IMR-90 (cell line): ENCODE measurements around the gene PILRA. TPM values are rescaled to one million over a fixed set of nuclear protein-coding genes. Genes with fewer than 3 reads are reported as not detected.

Experiments used
- ATAC-seq: fragments of 200-7000 bp; cut with Tn5 transposase; 2 replicates; pipeline ENCODE4 v1.9.1; 2020; ENCODE audit warnings: low read depth, mild to moderate bottlenecking, moderate library complexity
- BruUV-seq: library from RNA; stranded (reverse); fragments of 400-500 nt; replicated peaks from 2 replicates; lab custom pipeline; 2021; lab: Mats Ljungman, UMichigan
- CTCF ChIA-PET: fragments of 300-600 bp; formaldehyde crosslinking; extraction: SDS; loops from one replicate; lab custom pipeline; 2021; ENCODE audit warnings: antibody characterized with exemption; lab: Yijun Ruan, JAX
- POLR2A ChIA-PET: fragments of 300-600 bp; sonication (Branson Sonifier 250); formaldehyde crosslinking; loops from one replicate; lab custom pipeline; 2022; ENCODE audit warnings: antibody characterized with exemption; ENCODE audit not compliant: unreplicated experiment; lab: Charles Lee
- DNase-seq: peaks from one replicate; pipeline ENCODE4 v3.0.0; 2013
- H2AFZ ChIP-seq: replicated peaks from 2 replicates; pipeline ENCODE3; 2013; ENCODE audit warnings: low read length, mild to moderate bottlenecking; ENCODE audit not compliant: poor library complexity
- H2AK5ac ChIP-seq: 2 replicates; pipeline ENCODE4 v1.6.1; 2013; ENCODE audit warnings: low read depth, low read length, inconsistent platforms
- H2AK9ac ChIP-seq: replicated peaks from 2 replicates; pipeline ENCODE3; 2013; ENCODE audit warnings: mild to moderate bottlenecking, low read depth, low read length, moderate library complexity; ENCODE audit not compliant: poor library complexity
- H2BK120ac ChIP-seq: 2 replicates; pipeline ENCODE4 v1.6.1; 2013; ENCODE audit warnings: low read depth, low read length, inconsistent platforms
- H2BK15ac ChIP-seq: 3 replicates; pipeline ENCODE4 v1.6.1; 2013; ENCODE audit warnings: low read depth, low read length, inconsistent platforms
- H2BK20ac ChIP-seq: 2 replicates; pipeline ENCODE4 v1.6.1; 2013; ENCODE audit warnings: low read depth, mild to moderate bottlenecking, inconsistent platforms, low read length, moderate library complexity
- H2BK5ac ChIP-seq: 2 replicates; pipeline ENCODE4 v1.6.1; 2013; ENCODE audit warnings: mild to moderate bottlenecking, low read depth, low read length, inconsistent platforms; ENCODE audit not compliant: poor library complexity, severe bottlenecking
- H3K14ac ChIP-seq: replicated peaks from 2 replicates; pipeline ENCODE4 v1.6.1; 2013; ENCODE audit warnings: low read depth, low read length, inconsistent platforms
- H3K18ac ChIP-seq: 2 replicates; pipeline ENCODE4 v1.6.1; 2013; ENCODE audit warnings: low read depth, low read length, control low read depth
- H3K23ac ChIP-seq: 2 replicates; pipeline ENCODE4 v1.6.1; 2013; ENCODE audit warnings: low read depth, low read length, inconsistent platforms
- H3K27ac ChIP-seq: 2 replicates; pipeline ENCODE4 v1.5.1; 2013; ENCODE audit warnings: mild to moderate bottlenecking, control low read depth, low read length; ENCODE audit not compliant: insufficient read depth
- H3K27me3 ChIP-seq: 2 replicates; pipeline ENCODE4 v1.6.1; 2013; ENCODE audit warnings: low read length; ENCODE audit not compliant: control insufficient read depth, insufficient read depth
- H3K36me3 ChIP-seq: 2 replicates; pipeline ENCODE4 v1.6.1; 2013; ENCODE audit warnings: low read length, mixed read lengths; ENCODE audit not compliant: control insufficient read depth, insufficient read depth
- H3K4ac ChIP-seq: 2 replicates; pipeline ENCODE4 v1.6.1; 2013; ENCODE audit warnings: low read depth, low read length, inconsistent platforms
- H3K4me1 ChIP-seq: 2 replicates; pipeline ENCODE4 v1.6.1; 2013; ENCODE audit warnings: low read length, mixed read lengths; ENCODE audit not compliant: control insufficient read depth, insufficient read depth
- H3K4me2 ChIP-seq: 2 replicates; pipeline ENCODE4 v1.6.1; 2013; ENCODE audit warnings: low read depth, mild to moderate bottlenecking, control low read depth, low read length, moderate library complexity
- H3K4me3 ChIP-seq: 2 replicates; pipeline ENCODE4 v1.5.1; 2013; ENCODE audit warnings: low read depth, mild to moderate bottlenecking, control low read depth, low read length, moderate library complexity; ENCODE audit not compliant: insufficient read depth
- H3K56ac ChIP-seq: 2 replicates; pipeline ENCODE4 v1.6.1; 2013; ENCODE audit warnings: low read length, inconsistent platforms; ENCODE audit not compliant: insufficient read depth; ENCODE audit errors: extremely low read depth
- H3K79me1 ChIP-seq, 2 experiments: 2 replicates each; pipeline ENCODE4 v1.6.1; 2013; ENCODE audit warnings: low read length in 2 of 2, inconsistent platforms in 1 of 2, low read depth in 1 of 2
- H3K9ac ChIP-seq: 2 replicates; pipeline ENCODE4 v1.6.1; 2013; ENCODE audit warnings: low read depth, low read length, control low read depth
- H3K9me1 ChIP-seq: 2 replicates; pipeline ENCODE4 v1.6.1; 2013; ENCODE audit warnings: low read length, inconsistent platforms; ENCODE audit not compliant: insufficient read depth
- H3K9me3 ChIP-seq: 2 replicates; pipeline ENCODE4 v1.6.1; 2013; ENCODE audit warnings: low read length; ENCODE audit not compliant: control insufficient read depth, insufficient read depth
- H4K20me1 ChIP-seq: 2 replicates; pipeline ENCODE4 v1.6.1; 2013; ENCODE audit warnings: low read length, inconsistent platforms; ENCODE audit not compliant: insufficient read depth
- H4K5ac ChIP-seq: 2 replicates; pipeline ENCODE4 v1.6.1; 2013; ENCODE audit warnings: mild to moderate bottlenecking, low read depth, low read length, control low read depth
- H4K8ac ChIP-seq, 2 experiments: 2 replicates each; pipeline ENCODE4 v1.6.1; 2013; ENCODE audit warnings: low read depth in 2 of 2, low read length in 2 of 2, control low read depth in 1 of 2, inconsistent platforms in 1 of 2
- H4K91ac ChIP-seq: 2 replicates; pipeline ENCODE4 v1.6.1; 2013; ENCODE audit warnings: low read depth, low read length, inconsistent platforms; ENCODE audit not compliant: insufficient read depth
- BHLHE40 ChIP-seq: fragments of 150-350 bp; IDR thresholded peaks from 2 replicates; pipeline ENCODE4 v1.6.1; 2016; ENCODE audit warnings: mild to moderate bottlenecking, low read depth, low read length
- CHD1 ChIP-seq: IDR thresholded peaks from 2 replicates; pipeline ENCODE4 v1.6.1; 2012; ENCODE audit warnings: low read depth, low read length, improper control_type of control experiment
- FOS ChIP-seq: fragments of 150-350 bp; IDR thresholded peaks from 2 replicates; pipeline ENCODE4 v1.6.1; 2016; ENCODE audit warnings: low read depth, low read length
- MAFK ChIP-seq: IDR thresholded peaks from 2 replicates; pipeline ENCODE4 v1.6.1; 2012; ENCODE audit warnings: low read depth, low read length, improper control_type of control experiment
- NFE2L2 ChIP-seq: fragments of 150-350 bp; IDR thresholded peaks from 2 replicates; pipeline ENCODE4 v1.6.1; 2016; ENCODE audit warnings: low read depth, mild to moderate bottlenecking, low read length
- POLR2A ChIP-seq: IDR thresholded peaks from 2 replicates; pipeline ENCODE4 v1.6.1; 2012; ENCODE audit warnings: mild to moderate bottlenecking, low read depth, low read length
- WGBS, 2 experiments: methylation state at CpG; one replicate each; pipeline versions ENCODE4 v1.1.5 to v1.1.7; 2013; ENCODE audit warnings: missing lambda C conversion rate in 2 of 2; ENCODE audit not compliant: insufficient read length in 1 of 2; ENCODE audit errors: extremely low coverage in 2 of 2; 5-methylcytosine and 5-hydroxymethylcytosine counted together
- dilution Hi-C: fragments of 300-500 bp; cut with HindIII; formaldehyde crosslinking; loops from one replicate; pipeline ENCODE4 v1.14.3; 2018; ENCODE audit warnings: low sequenced_read_pairs; ENCODE audit not compliant: unreplicated experiment
- in situ Hi-C: fragments of 300-500 bp; cut with MboI; formaldehyde crosslinking; loops from 3 replicates; pipeline ENCODE4 v1.14.3; 2019; ENCODE audit warnings: low sequenced_read_pairs, inconsistent platforms, mixed read lengths
- intact Hi-C: fragments of 100-400 bp; cut with micrococcal nuclease; formaldehyde crosslinking; loops from 2 replicates; pipeline ENCODE4 v1.10.0; 2022
- polyA plus RNA-seq, 3 experiments: library from polyadenylated mRNA; depleted of rRNA; stranded (reverse); fragments of >200 nt; gene quantifications; 2 replicates each; pipeline ENCODE4 v1.2.3, GENCODE V29; 2012; ENCODE audit warnings: low replicate concordance in 1 of 3
- total RNA-seq: library from RNA; depleted of rRNA; stranded (reverse); fragments of >200 nt; gene quantifications from 2 replicates; pipeline ENCODE4 v1.2.3, GENCODE V29; 2012

The PILRA gene
- total and polyA plus RNA-seq, 2 of the 4 experiments (the other 2 are of a cell fraction) = 0.56 TPM; not detected in 1

DNA sequence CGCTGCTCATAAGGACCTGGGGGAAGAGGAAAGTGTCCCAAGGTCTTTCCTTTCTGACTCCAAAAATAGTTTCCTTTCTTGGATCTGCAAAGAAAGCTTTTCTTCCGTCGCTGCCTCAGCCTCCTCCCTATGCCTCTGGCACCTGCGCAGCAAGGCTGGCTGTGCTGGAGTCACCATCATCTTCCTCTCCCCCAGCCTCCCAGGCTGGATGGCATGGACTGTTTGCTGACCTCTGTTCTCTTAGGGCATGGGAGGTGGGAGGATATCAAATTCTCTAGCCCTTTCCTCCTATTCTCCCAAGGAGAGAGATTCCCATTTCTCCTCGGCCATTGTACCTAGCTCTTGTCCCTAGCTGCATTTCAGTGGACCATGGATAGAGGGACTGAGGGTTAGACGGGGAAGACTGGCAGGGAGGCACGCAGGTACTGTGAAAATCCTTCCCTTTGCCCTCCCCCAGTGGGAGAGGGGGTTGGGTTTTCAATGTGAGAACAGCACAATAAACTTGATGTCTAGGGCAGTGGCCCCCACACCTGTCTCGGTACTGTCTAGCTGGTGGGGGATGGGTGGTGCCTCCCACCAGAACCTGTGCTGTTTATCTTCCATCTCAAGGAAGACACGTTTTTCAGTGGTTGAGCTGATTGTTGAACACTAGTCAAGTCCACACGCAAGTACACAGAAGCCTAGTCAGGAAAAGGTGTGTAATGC, 60.5 kb downstream of the PILRA start:
- H2AK9ac ChIP-seq = peak overlapping the region; percentile 47
- H3K56ac ChIP-seq = no peak overlapping the region
- H4K91ac ChIP-seq = no peak overlapping the region
- H3K23ac ChIP-seq = peak overlapping the region; percentile 49; the same call in 1 of the 2 replicates
- no peak overlapping the region for H3K4me3 ChIP-seq
- no peak overlapping the region for H2BK15ac ChIP-seq
- peaks cover 28% of the 10 kb centered on the region for H3K36me3 ChIP-seq
- H3K79me1 ChIP-seq = peaks cover 15 to 56% of the 10 kb centered on the region in 2 experiments
- dilution Hi-C loops = no loop called here
- H2BK120ac ChIP-seq = no peak overlapping the region
- BruUV-seq = no TSS peak
- 60% methylated on average over 1 of the region's 10 CpGs; no CpG with 5 or more reads in 1 of the 2 experiments for WGBS, 2 experiments
- H3K4ac ChIP-seq = no peak overlapping the region
- no peak overlapping the region for H3K18ac ChIP-seq
- H3K27ac ChIP-seq = no peak overlapping the region
- no peak overlapping the region for H3K14ac ChIP-seq
- H2AK5ac ChIP-seq = no peak overlapping the region
- no peak overlapping the region for H4K8ac ChIP-seq
- H4K5ac ChIP-seq = no peak overlapping the region
- CTCF ChIA-PET = no interaction called here
- peaks cover 8% of the 10 kb centered on the region; the same call in 1 of the 2 replicates for H3K4me1 ChIP-seq
- TF ChIP-seq CHD1 (no peak), BHLHE40 (no peak), NFE2L2 (no peak), FOS (no peak), MAFK (no peak), POLR2A (no peak)
- H2BK5ac ChIP-seq = no peak overlapping the region
- ATAC-seq = no peak
- no peaks in the 10 kb centered on the region for H3K27me3 ChIP-seq
- H4K20me1 ChIP-seq = peaks cover 13% of the 10 kb centered on the region
- no peak overlapping the region for H2AFZ ChIP-seq
- no peak overlapping the region for H2BK20ac ChIP-seq
- in situ Hi-C loops = loop anchor here (25.0 kb wide), 1 partner anchor 679 kb away; no protein-coding TSS in a partner anchor
- no peak for DNase-seq
- POLR2A ChIA-PET = interaction anchor here (0.6 kb wide), 1 partner anchor 32 kb away, joined by 5 read pairs; no protein-coding TSS in a partner anchor
- H3K9me3 ChIP-seq = no peaks in the 10 kb centered on the region
- H3K9me1 ChIP-seq = peaks cover 13% of the 10 kb centered on the region
- no peak overlapping the region for H3K9ac ChIP-seq
- H3K4me2 ChIP-seq = no peak overlapping the region
- intact Hi-C loops = no loop called here
